ENCODE data around the gene C14orf132.

The C14orf132 gene

GRCh38 chr14:96042248-96042930 is 3.2 kb downstream of the C14orf132 start:
- no peaks in the 10 kb centered on the region for H3K27me3 ChIP-seq (replicated peaks)
- in situ Hi-C loops (cut with HindIII; ENCODE audit: low pct_ligation_motif_present, low sequenced_read_pairs), result no loop called here
- no peak for DNase-seq

GRCh38 chr14:96046630-96047029 is 7.5 kb downstream of the C14orf132 start:
- H3K27me3 ChIP-seq (replicated peaks), result no peaks in the 10 kb centered on the region
- in situ Hi-C loops (cut with HindIII; ENCODE audit: low pct_ligation_motif_present, low sequenced_read_pairs), result no loop called here
- H3K27ac ChIP-seq, result no peak overlapping the region
- H3K36me3 ChIP-seq (replicated peaks), result no peaks in the 10 kb centered on the region
- no peak for DNase-seq
- H3K4me3 ChIP-seq (ENCODE audit: low read depth, low read length), result no peak overlapping the region
- TF ChIP-seq CTCF (IDR thresholded peaks at IDR 0.05; ENCODE audit: low read depth, low read length, missing control alignments), result no peak

More at GRCh38 chr14:96042248-96042930, 3.2 kb downstream of the C14orf132 start:
- TF ChIP-seq CTCF (IDR thresholded peaks at IDR 0.05; ENCODE audit: low read depth, low read length, missing control alignments), result no peak
- H3K36me3 ChIP-seq (replicated peaks), result no peaks in the 10 kb centered on the region
- H3K4me3 ChIP-seq (ENCODE audit: low read depth, low read length), result no peak overlapping the region
- H3K27ac ChIP-seq, result no peak overlapping the region

- Histone ChIP-seq H3K4me3 (ENCODE audit: low read depth, low read length) (no peak overlapping the region), H3K36me3 (replicated peaks) (no peaks in the 10 kb centered on the region), H3K27me3 (replicated peaks) (no peaks in the 10 kb centered on the region), H3K27ac (no peak overlapping the region)
- in situ Hi-C loops (cut with HindIII; ENCODE audit: low pct_ligation_motif_present, low sequenced_read_pairs), result no loop called here
- no peak for TF ChIP-seq CTCF (IDR thresholded peaks at IDR 0.05; ENCODE audit: low read depth, low read length, missing control alignments)
- no peak for DNase-seq
Measured at GRCh38 chr14:96047101-96047500, 7.9 kb downstream of the C14orf132 start.

- Histone ChIP-seq H3K27me3 (replicated peaks) (no peaks in the 10 kb centered on the region), H3K27ac (no peak overlapping the region), H3K4me3 (ENCODE audit: low read depth, low read length) (no peak overlapping the region), H3K36me3 (replicated peaks) (no peaks in the 10 kb centered on the region)
- DNase-seq, result no peak
- in situ Hi-C loops (cut with HindIII; ENCODE audit: low pct_ligation_motif_present, low sequenced_read_pairs), result no loop called here
- no peak for TF ChIP-seq CTCF (IDR thresholded peaks at IDR 0.05; ENCODE audit: low read depth, low read length, missing control alignments)
Measured at GRCh38 chr14:96049932-96050331, 10.8 kb downstream of the C14orf132 start.

GRCh38 chr14:96050482-96050881 is 11.3 kb downstream of the C14orf132 start:
- no peak for TF ChIP-seq CTCF (IDR thresholded peaks at IDR 0.05; ENCODE audit: low read depth, low read length, missing control alignments)
- in situ Hi-C loops (cut with HindIII; ENCODE audit: low pct_ligation_motif_present, low sequenced_read_pairs), result no loop called here

GRCh38 chr14:96051231-96051630 is 12.1 kb downstream of the C14orf132 start:
- no peak for TF ChIP-seq CTCF (IDR thresholded peaks at IDR 0.05; ENCODE audit: low read depth, low read length, missing control alignments)
- in situ Hi-C loops (cut with HindIII; ENCODE audit: low pct_ligation_motif_present, low sequenced_read_pairs), result no loop called here
- no peak for DNase-seq
- H3K36me3 ChIP-seq (replicated peaks), result no peaks in the 10 kb centered on the region
- no peak overlapping the region for H3K27ac ChIP-seq
- H3K4me3 ChIP-seq (ENCODE audit: low read depth, low read length), result no peak overlapping the region
- H3K27me3 ChIP-seq (replicated peaks), result no peaks in the 10 kb centered on the region

More at GRCh38 chr14:96050482-96050881, 11.3 kb downstream of the C14orf132 start:
- Histone ChIP-seq H3K27me3 (replicated peaks) (no peaks in the 10 kb centered on the region), H3K36me3 (replicated peaks) (no peaks in the 10 kb centered on the region), H3K4me3 (ENCODE audit: low read depth, low read length) (no peak overlapping the region), H3K27ac (no peak overlapping the region)
- DNase-seq, result no peak
